Spleen (tissue), 7 donors: ENCODE results near the gene LRRK1.

Experiments
- CTCF ChIP-seq, 11 experiments: fragments of 200-600 bp in 7 of 11; fragments of 450-650 bp in 4 of 11; sonication (generic) in 4 of 11; IDR thresholded peaks in 8 of 11; conservative IDR thresholded peaks in 3 of 11; 1 replicate in 7 of 11; 2 replicates in 4 of 11; pipeline versions ENCODE4 v1.4.0 to v1.8.0; 2016 to 2021; ENCODE audit warnings: antibody characterized with exemption in 11 of 11, inconsistent platforms in 4 of 11, mild to moderate bottlenecking in 1 of 11
- POLR2A ChIP-seq, 3 donors: fragments of 450-650 bp; IDR thresholded peaks; one replicate each; pipeline ENCODE4 v1.5.1; 2017; ENCODE audit warnings: antibody characterized with exemption in 3 of 3, mild to moderate bottlenecking in 1 of 3
- POLR2AphosphoS5 ChIP-seq, 3 donors: sonication (generic); formaldehyde crosslinking; IDR thresholded peaks; one replicate each; pipeline ENCODE4 v1.5.1; 2017; ENCODE audit warnings: antibody characterized with exemption in 3 of 3
- donor health status: DM: no; HTN: no; CAD: no; lungs with moderate emphysema.
- donor health status: DM: no; HTN: no; CAD: no.
- donor health status: DM: no; HTN: no; CAD: no.

GRCh38 chr15:100968050-100968966 is 49.2 kb downstream of the LRRK1 start:
- TF ChIP-seq CTCF (IDR thresholded peaks at IDR 0.05 in 8 of 11, conservative IDR thresholded peaks at IDR 0.05 in 3 of 11) (no peak), POLR2A (IDR thresholded peaks at IDR 0.05) (no peak), POLR2AphosphoS5 (IDR thresholded peaks at IDR 0.05) (no peak)
